Upper lobe of left lung (tissue), 4 donors: ENCODE results near the gene DQX1.

Experiments
- EP300 ChIP-seq, 4 donors: sonication (generic); formaldehyde crosslinking; IDR thresholded peaks; one replicate each; pipeline ENCODE4 v1.5.1; 2017; ENCODE audit warnings: antibody characterized with exemption in 4 of 4, control low read depth in 2 of 4
- POLR2A ChIP-seq, 4 donors: fragments of 450-650 bp; IDR thresholded peaks; one replicate each; pipeline ENCODE4 v1.5.1; 2016 to 2017; ENCODE audit warnings: antibody characterized with exemption in 4 of 4, mild to moderate bottlenecking in 2 of 4
- POLR2AphosphoS5 ChIP-seq, 2 donors: sonication (generic); formaldehyde crosslinking; IDR thresholded peaks; one replicate each; pipeline ENCODE4 v1.5.1; 2017; ENCODE audit warnings: antibody characterized with exemption in 2 of 2
- TF ChIP-seq, protein P1 (sequence below), 6 experiments: fragments of 450-650 bp in 4 of 6; fragments of 200-600 bp in 2 of 6; sonication (generic) in 2 of 6; IDR thresholded peaks; one replicate each; pipeline ENCODE4 v1.5.1; 2016 to 2019; ENCODE audit warnings: antibody characterized with exemption in 6 of 6

GRCh38 chr2:74474899-74475298 is 51.1 kb downstream of the DQX1 start:
- TF ChIP-seq, protein P1, sequence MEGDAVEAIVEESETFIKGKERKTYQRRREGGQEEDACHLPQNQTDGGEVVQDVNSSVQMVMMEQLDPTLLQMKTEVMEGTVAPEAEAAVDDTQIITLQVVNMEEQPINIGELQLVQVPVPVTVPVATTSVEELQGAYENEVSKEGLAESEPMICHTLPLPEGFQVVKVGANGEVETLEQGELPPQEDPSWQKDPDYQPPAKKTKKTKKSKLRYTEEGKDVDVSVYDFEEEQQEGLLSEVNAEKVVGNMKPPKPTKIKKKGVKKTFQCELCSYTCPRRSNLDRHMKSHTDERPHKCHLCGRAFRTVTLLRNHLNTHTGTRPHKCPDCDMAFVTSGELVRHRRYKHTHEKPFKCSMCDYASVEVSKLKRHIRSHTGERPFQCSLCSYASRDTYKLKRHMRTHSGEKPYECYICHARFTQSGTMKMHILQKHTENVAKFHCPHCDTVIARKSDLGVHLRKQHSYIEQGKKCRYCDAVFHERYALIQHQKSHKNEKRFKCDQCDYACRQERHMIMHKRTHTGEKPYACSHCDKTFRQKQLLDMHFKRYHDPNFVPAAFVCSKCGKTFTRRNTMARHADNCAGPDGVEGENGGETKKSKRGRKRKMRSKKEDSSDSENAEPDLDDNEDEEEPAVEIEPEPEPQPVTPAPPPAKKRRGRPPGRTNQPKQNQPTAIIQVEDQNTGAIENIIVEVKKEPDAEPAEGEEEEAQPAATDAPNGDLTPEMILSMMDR (IDR thresholded peaks at IDR 0.05): peak in 2 of 6 experiments; percentile 11 to 19
- TF ChIP-seq POLR2A (IDR thresholded peaks at IDR 0.05) (no peak), POLR2AphosphoS5 (IDR thresholded peaks at IDR 0.05) (no peak), EP300 (IDR thresholded peaks at IDR 0.05) (no peak)
